OCI-LY7 (cell line): Measurements from ENCODE around the gene TPST2.

Experiments used
- EZH2phosphoT487 ChIP-seq: fragments of 200-600 bp; sonication (generic); IDR thresholded peaks from 2 replicates; pipeline ENCODE4 v1.6.1; 2018; ENCODE audit warnings: low read depth, borderline replicate concordance, mild to moderate bottlenecking, mixed run types, antibody characterized with exemption, low read length, moderate library complexity, mixed read lengths
- TF ChIP-seq, protein P1 (sequence below): fragments of 200-600 bp; sonication (generic); conservative IDR thresholded peaks from 2 replicates; pipeline ENCODE4 v1.5.1; 2014; ENCODE audit warnings: mild to moderate bottlenecking, antibody characterized with exemption, low read length, moderate library complexity, mixed read lengths

DNA sequence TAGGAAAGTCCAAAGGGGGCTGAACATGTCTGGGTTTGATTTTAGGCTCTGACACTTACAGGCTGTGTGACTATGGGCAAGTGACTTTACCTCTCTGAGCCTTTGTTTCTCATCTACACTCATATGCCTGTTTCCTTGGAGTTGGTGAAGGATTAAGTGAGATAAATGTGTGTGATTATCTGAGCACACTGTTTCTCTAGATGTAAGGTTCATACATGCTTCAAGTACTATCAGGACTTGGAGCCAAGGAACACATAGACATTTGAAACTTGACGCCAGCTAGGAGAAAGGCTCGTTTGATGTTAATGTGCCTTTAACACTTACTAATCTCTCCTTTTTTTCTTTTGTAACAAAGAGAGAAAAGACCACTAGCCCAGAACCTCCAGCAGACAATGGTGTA, 18.2 kb upstream of the TPST2 start:
- TF ChIP-seq, protein P1, sequence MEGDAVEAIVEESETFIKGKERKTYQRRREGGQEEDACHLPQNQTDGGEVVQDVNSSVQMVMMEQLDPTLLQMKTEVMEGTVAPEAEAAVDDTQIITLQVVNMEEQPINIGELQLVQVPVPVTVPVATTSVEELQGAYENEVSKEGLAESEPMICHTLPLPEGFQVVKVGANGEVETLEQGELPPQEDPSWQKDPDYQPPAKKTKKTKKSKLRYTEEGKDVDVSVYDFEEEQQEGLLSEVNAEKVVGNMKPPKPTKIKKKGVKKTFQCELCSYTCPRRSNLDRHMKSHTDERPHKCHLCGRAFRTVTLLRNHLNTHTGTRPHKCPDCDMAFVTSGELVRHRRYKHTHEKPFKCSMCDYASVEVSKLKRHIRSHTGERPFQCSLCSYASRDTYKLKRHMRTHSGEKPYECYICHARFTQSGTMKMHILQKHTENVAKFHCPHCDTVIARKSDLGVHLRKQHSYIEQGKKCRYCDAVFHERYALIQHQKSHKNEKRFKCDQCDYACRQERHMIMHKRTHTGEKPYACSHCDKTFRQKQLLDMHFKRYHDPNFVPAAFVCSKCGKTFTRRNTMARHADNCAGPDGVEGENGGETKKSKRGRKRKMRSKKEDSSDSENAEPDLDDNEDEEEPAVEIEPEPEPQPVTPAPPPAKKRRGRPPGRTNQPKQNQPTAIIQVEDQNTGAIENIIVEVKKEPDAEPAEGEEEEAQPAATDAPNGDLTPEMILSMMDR: no peak
- no peak for TF ChIP-seq EZH2phosphoT487
